ENCODE data around the gene BDNF. TPM values are rescaled to one million over a fixed set of nuclear protein-coding genes. Genes with fewer than 3 reads are reported as not detected.

BDNF gene
- total and polyA plus RNA-seq, 7 donors, result 0.01 to 3.4 (median 0.13) TPM; not detected in 1

- no peak for DNase-seq
- Histone ChIP-seq H3K4me3 (no peak overlapping the region), H3K9me3 (no peaks in the 10 kb centered on the region), H3K36me3 (ENCODE audit: insufficient read depth in 1 of 2, low read depth in 1 of 2) (no peaks in the 10 kb centered on the region), H3K27me3 (ENCODE audit: insufficient read depth in 3 of 3, low read length in 2 of 3) (no peaks in the 10 kb centered on the region), H3K4me1 (no peaks in the 10 kb centered on the region), H3K27ac (no peak overlapping the region)
- intact Hi-C loops (cut with DNase I), result no loop called here
- no peak for ATAC-seq
- TF ChIP-seq, protein P1, sequence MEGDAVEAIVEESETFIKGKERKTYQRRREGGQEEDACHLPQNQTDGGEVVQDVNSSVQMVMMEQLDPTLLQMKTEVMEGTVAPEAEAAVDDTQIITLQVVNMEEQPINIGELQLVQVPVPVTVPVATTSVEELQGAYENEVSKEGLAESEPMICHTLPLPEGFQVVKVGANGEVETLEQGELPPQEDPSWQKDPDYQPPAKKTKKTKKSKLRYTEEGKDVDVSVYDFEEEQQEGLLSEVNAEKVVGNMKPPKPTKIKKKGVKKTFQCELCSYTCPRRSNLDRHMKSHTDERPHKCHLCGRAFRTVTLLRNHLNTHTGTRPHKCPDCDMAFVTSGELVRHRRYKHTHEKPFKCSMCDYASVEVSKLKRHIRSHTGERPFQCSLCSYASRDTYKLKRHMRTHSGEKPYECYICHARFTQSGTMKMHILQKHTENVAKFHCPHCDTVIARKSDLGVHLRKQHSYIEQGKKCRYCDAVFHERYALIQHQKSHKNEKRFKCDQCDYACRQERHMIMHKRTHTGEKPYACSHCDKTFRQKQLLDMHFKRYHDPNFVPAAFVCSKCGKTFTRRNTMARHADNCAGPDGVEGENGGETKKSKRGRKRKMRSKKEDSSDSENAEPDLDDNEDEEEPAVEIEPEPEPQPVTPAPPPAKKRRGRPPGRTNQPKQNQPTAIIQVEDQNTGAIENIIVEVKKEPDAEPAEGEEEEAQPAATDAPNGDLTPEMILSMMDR (IDR thresholded peaks at IDR 0.05), result no peak
- WGBS, 3 donors, result 90 to 91% (median 90%) methylated on average over 12 of the region's 12 CpGs
Measured at GRCh38 chr11:27656806-27657483, 43.3 kb downstream of the BDNF start.

DNA sequence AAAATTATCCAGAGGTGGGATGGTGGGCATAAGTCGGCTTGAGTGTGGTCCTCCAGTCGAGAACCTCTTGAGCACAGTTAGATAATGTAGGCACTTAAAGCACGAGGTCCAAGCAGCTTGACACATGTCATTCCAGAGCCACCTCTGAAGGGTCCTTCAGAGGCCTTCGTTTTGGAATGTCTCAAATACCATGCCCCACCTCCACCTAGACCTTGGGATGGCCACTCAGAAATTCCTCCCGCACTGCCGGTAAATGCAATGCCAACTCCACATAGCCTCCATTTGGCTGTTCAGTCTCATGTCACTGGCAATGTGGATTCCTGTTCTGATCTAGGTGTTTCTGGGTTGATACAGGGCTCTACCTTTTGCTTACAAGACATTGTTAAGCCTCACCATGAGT, 43.9 kb downstream of the BDNF start:
- no peak for DNase-seq
- no peaks in the 10 kb centered on the region for H3K36me3 ChIP-seq (ENCODE audit: insufficient read depth in 1 of 2, low read depth in 1 of 2)
- intact Hi-C loops (cut with DNase I), result no loop called here
- WGBS, 3 donors, result 86 to 92% (median 87%) methylated on average over 6 of the region's 6 CpGs
- H3K4me3 ChIP-seq, result no peak overlapping the region
- H3K9me3 ChIP-seq, result no peaks in the 10 kb centered on the region
- H3K27me3 ChIP-seq (ENCODE audit: insufficient read depth in 3 of 3, low read length in 2 of 3), result no peaks in the 10 kb centered on the region
- no peaks in the 10 kb centered on the region for H3K4me1 ChIP-seq
- no peak for ATAC-seq
- no peak overlapping the region for H3K27ac ChIP-seq
- TF ChIP-seq, protein P1 (IDR thresholded peaks at IDR 0.05), result no peak

DNA sequence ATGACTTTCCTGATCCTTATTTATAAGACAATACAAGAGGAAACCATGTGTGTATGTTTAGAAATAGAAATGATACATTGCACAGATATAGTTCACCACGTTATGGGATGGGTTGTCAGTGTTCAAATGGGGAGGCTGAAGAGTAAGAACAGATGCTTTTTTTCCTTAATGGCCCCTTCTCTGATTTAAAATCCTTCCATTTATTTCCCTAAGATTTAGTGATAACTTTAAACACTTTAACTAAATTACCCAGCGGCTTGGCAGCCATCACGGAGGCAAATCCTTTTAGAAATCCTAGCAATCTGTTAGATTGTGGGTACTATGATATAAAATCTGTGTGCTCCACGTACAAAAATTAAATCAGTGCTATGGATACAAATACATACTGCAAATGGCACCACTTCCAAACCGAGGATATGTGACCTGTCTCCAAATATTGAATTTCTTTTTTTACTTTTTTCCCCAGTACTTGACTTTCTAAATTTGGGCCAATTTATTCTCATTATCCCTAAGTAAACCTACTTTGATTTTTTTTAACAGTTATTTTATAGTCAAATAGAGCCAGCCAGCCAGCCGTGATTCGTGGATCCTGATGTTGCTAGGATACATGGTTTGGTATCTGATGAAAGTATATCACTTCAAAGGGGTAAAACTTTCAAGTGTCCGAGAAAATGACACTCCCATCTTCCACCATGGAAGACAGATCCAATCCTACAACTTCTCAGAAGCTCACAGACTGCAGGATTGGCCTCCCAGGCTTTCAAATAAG, 46.1 kb downstream of the BDNF start:
- H3K36me3 ChIP-seq (ENCODE audit: insufficient read depth in 1 of 2, low read depth in 1 of 2), result no peaks in the 10 kb centered on the region
- WGBS, 3 donors, result 78 to 85% (median 84%) methylated on average over 8 of the region's 8 CpGs
- no peak overlapping the region for H3K27ac ChIP-seq
- TF ChIP-seq, protein P1 (IDR thresholded peaks at IDR 0.05), result no peak
- no peaks in the 10 kb centered on the region for H3K4me1 ChIP-seq
- no peak overlapping the region for H3K4me3 ChIP-seq
- intact Hi-C loops (cut with DNase I), result no loop called here
- H3K9me3 ChIP-seq, result no peaks in the 10 kb centered on the region
- DNase-seq (no peak), ATAC-seq (no peak)
- H3K27me3 ChIP-seq (ENCODE audit: insufficient read depth in 3 of 3, low read length in 2 of 3), result no peaks in the 10 kb centered on the region

- intact Hi-C loops (cut with DNase I), result no loop called here
- no peak overlapping the region for H3K4me3 ChIP-seq
- H3K27ac ChIP-seq, result no peak overlapping the region
- DNase-seq (no peak), ATAC-seq (no peak)
- peaks cover 1% of the 10 kb centered on the region for H3K4me1 ChIP-seq
- no peaks in the 10 kb centered on the region for H3K27me3 ChIP-seq (ENCODE audit: insufficient read depth in 3 of 3, low read length in 2 of 3)
- no peaks in the 10 kb centered on the region for H3K9me3 ChIP-seq
- TF ChIP-seq, protein P1 (IDR thresholded peaks at IDR 0.05), result no peak
- H3K36me3 ChIP-seq (ENCODE audit: insufficient read depth in 1 of 2, low read depth in 1 of 2), result no peaks in the 10 kb centered on the region
Measured at GRCh38 chr11:27651711-27652110, 48.5 kb downstream of the BDNF start.

Measured in psoas muscle (tissue), 8 donors.